Neural cell (in vitro differentiated cells): ENCODE measurements around the gene ZMYM1. TPM values are rescaled to one million over a fixed set of nuclear protein-coding genes. Genes with fewer than 3 reads are reported as not detected.

Experiments used
- H2AFZ ChIP-seq: fragments of 200-600, 300-800 bp; sonication (generic), shearing (Covaris generic); 2 replicates; pipeline ENCODE4 v1.6.0; 2014; ENCODE audit warnings: low read depth, mild to moderate bottlenecking, antibody characterized with exemption, low read length, moderate library complexity
- H3F3A ChIP-seq: fragments of 200-600 bp; shearing (Covaris generic); 2 replicates; pipeline ENCODE4 v1.6.1; 2016; ENCODE audit warnings: mild to moderate bottlenecking, moderate library complexity, mixed read lengths, antibody characterized with exemption, low read length; ENCODE audit not compliant: insufficient read depth, poor library complexity, severe bottlenecking
- H3K27ac ChIP-seq: fragments of 200-600, 300-800 bp; sonication (generic), shearing (Covaris generic); 2 replicates; pipeline ENCODE4 v1.5.1; 2014; ENCODE audit warnings: mild to moderate bottlenecking, low read length, moderate library complexity
- H3K27me3 ChIP-seq: fragments of 300-800, 200-600 bp; sonication (generic), shearing (Covaris generic); 2 replicates; pipeline ENCODE4 v1.6.0; 2014; ENCODE audit warnings: mild to moderate bottlenecking, low read depth, low read length, moderate library complexity; ENCODE audit not compliant: insufficient read depth
- H3K36me3 ChIP-seq: fragments of 300-800, 200-600 bp; sonication (generic), shearing (Covaris generic); 2 replicates; pipeline ENCODE4 v1.5.1; 2014; ENCODE audit warnings: mild to moderate bottlenecking, antibody characterized with exemption, low read length, moderate library complexity; ENCODE audit not compliant: insufficient read depth
- H3K4me2 ChIP-seq: fragments of 300-800, 200-600 bp; sonication (generic), shearing (Covaris generic); 2 replicates; pipeline ENCODE4 v1.6.0; 2014; ENCODE audit warnings: mild to moderate bottlenecking, low read length
- H3K4me3 ChIP-seq: fragments of 300-800, 200-600 bp; sonication (generic), shearing (Covaris generic); 2 replicates; pipeline ENCODE4 v1.5.1; 2014; ENCODE audit warnings: mild to moderate bottlenecking, low read length, moderate library complexity
- H3K79me2 ChIP-seq: fragments of 200-600 bp; shearing (Covaris generic); replicated peaks from 2 replicates; pipeline ENCODE4 v1.6.0; 2014; ENCODE audit warnings: mild to moderate bottlenecking, low read length, moderate library complexity; ENCODE audit not compliant: insufficient read depth
- H3K9ac ChIP-seq: fragments of 300-800, 200-600 bp; sonication (generic), shearing (Covaris generic); 2 replicates; pipeline ENCODE4 v1.6.1; 2016; ENCODE audit warnings: mild to moderate bottlenecking, low read length, mixed read lengths
- H3K9me2 ChIP-seq: fragments of 200-600 bp; shearing (Covaris generic); 2 replicates; pipeline ENCODE4 v1.6.1; 2016; ENCODE audit warnings: mild to moderate bottlenecking, low read length, mixed read lengths; ENCODE audit not compliant: insufficient read depth
- H3K9me3 ChIP-seq: fragments of 200-600, 300-800 bp; sonication (generic), shearing (Covaris generic); 2 replicates; pipeline ENCODE4 v1.6.1; 2016; ENCODE audit warnings: mild to moderate bottlenecking, mixed run types, low read length, moderate library complexity, mixed read lengths
- H4K20me1 ChIP-seq: fragments of 200-600 bp; shearing (Covaris generic); 2 replicates; pipeline ENCODE4 v1.6.1; 2016; ENCODE audit warnings: mild to moderate bottlenecking, mixed run types; ENCODE audit not compliant: insufficient read depth
- EP300 ChIP-seq: fragments of 450-650 bp; conservative IDR thresholded peaks from 2 replicates; pipeline ENCODE4 v1.6.1; 2014; ENCODE audit warnings: antibody characterized with exemption, mild to moderate bottlenecking, moderate library complexity; ENCODE audit not compliant: poor library complexity, severe bottlenecking
- EZH2 ChIP-seq: fragments of 200-600, 300-800 bp; shearing (Covaris generic), sonication (generic); IDR thresholded peaks from 2 replicates; pipeline ENCODE4 v1.6.1; 2014; ENCODE audit warnings: antibody characterized with exemption, low read length, borderline replicate concordance, mild to moderate bottlenecking; ENCODE audit not compliant: insufficient read depth, poor library complexity, severe bottlenecking
- MXI1 ChIP-seq: fragments of 450-650 bp; conservative IDR thresholded peaks from 2 replicates; pipeline ENCODE4 v1.6.1; 2014; ENCODE audit warnings: antibody characterized with exemption, mild to moderate bottlenecking; ENCODE audit not compliant: poor library complexity, severe bottlenecking
- POLR2AphosphoS5 ChIP-seq: IDR thresholded peaks from 2 replicates; pipeline ENCODE4 v1.6.1; 2012
- RAD21 ChIP-seq: fragments of 450-650 bp; conservative IDR thresholded peaks from 2 replicates; pipeline ENCODE4 v1.6.1; 2014; ENCODE audit warnings: antibody characterized with exemption, mild to moderate bottlenecking, moderate library complexity
- SMC3 ChIP-seq: fragments of 450-650 bp; conservative IDR thresholded peaks from 2 replicates; pipeline ENCODE4 v1.6.1; 2014; ENCODE audit warnings: antibody characterized with exemption, mild to moderate bottlenecking, moderate library complexity; ENCODE audit not compliant: poor library complexity
- TAF1 ChIP-seq: IDR thresholded peaks from 2 replicates; pipeline ENCODE4 v1.6.1; 2012; ENCODE audit warnings: low read depth
- polyA plus RNA-seq: library from polyadenylated mRNA; depleted of rRNA; stranded (reverse); fragments of >200 nt; gene quantifications from 2 replicates; pipeline ENCODE4 v1.2.3, GENCODE V29; 2014
- TF ChIP-seq, protein P1 (sequence below): IDR thresholded peaks from 2 replicates; pipeline ENCODE4 v1.6.1; 2012; ENCODE audit warnings: borderline replicate concordance
- TF ChIP-seq, protein P2 (sequence below): fragments of 450-650 bp; IDR thresholded peaks from 2 replicates; pipeline ENCODE4 v1.5.1; 2014; ENCODE audit warnings: antibody characterized with exemption, mild to moderate bottlenecking, moderate library complexity; ENCODE audit not compliant: poor library complexity, severe bottlenecking

Gene ZMYM1
- polyA plus RNA-seq, 1 donor from 2014 or later: 14.1 TPM

DNA sequence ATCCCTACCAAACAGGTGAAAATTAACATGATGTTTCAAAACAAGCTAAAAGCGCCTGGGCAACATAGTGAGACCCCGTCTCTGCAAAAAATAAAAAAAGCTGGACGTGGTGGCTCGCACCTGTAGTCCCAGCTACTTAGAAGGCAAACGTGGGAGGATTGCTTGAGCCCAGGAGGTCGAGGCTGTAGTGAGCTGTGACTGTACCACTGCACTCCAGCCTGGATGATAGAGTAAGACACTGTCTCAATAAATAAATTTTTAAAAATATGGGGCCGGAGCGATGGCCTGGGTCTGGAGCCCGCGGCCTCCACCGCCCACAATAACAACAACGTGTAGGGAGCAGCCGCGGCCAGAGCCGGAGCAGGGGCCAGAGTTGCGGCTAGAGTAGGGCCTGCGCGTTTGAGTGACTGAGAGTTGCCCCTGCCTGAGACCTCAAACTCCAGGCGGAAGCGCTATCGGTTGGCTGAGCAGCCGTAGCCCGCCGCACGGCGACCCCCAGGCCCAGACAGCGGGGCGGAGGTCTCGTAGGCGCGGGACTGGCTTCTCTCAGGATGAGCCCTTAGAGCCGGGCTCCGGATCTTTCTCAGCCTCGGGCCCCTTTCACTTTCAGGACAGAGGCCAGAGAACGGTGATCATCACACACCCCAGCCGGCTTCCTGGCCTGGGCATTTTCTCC, 41.4 kb downstream of the ZMYM1 start:
- H4K20me1 ChIP-seq: no peaks in the 10 kb centered on the region
- no peak overlapping the region for H3K9ac ChIP-seq
- H3K9me3 ChIP-seq: no peaks in the 10 kb centered on the region
- no peak overlapping the region for H3K4me2 ChIP-seq
- no peaks in the 10 kb centered on the region for H3K9me2 ChIP-seq
- no peaks in the 10 kb centered on the region for H3K36me3 ChIP-seq
- no peak overlapping the region for H3K4me3 ChIP-seq
- H3K79me2 ChIP-seq: no peaks in the 10 kb centered on the region
- TF ChIP-seq SMC3 (no peak), EP300 (no peak), MXI1 (no peak), RAD21 (no peak), POLR2AphosphoS5 (no peak), EZH2 (no peak), TAF1 (no peak)
- TF ChIP-seq, protein P1, sequence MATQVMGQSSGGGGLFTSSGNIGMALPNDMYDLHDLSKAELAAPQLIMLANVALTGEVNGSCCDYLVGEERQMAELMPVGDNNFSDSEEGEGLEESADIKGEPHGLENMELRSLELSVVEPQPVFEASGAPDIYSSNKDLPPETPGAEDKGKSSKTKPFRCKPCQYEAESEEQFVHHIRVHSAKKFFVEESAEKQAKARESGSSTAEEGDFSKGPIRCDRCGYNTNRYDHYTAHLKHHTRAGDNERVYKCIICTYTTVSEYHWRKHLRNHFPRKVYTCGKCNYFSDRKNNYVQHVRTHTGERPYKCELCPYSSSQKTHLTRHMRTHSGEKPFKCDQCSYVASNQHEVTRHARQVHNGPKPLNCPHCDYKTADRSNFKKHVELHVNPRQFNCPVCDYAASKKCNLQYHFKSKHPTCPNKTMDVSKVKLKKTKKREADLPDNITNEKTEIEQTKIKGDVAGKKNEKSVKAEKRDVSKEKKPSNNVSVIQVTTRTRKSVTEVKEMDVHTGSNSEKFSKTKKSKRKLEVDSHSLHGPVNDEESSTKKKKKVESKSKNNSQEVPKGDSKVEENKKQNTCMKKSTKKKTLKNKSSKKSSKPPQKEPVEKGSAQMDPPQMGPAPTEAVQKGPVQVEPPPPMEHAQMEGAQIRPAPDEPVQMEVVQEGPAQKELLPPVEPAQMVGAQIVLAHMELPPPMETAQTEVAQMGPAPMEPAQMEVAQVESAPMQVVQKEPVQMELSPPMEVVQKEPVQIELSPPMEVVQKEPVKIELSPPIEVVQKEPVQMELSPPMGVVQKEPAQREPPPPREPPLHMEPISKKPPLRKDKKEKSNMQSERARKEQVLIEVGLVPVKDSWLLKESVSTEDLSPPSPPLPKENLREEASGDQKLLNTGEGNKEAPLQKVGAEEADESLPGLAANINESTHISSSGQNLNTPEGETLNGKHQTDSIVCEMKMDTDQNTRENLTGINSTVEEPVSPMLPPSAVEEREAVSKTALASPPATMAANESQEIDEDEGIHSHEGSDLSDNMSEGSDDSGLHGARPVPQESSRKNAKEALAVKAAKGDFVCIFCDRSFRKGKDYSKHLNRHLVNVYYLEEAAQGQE: no peak
- TF ChIP-seq, protein P2, sequence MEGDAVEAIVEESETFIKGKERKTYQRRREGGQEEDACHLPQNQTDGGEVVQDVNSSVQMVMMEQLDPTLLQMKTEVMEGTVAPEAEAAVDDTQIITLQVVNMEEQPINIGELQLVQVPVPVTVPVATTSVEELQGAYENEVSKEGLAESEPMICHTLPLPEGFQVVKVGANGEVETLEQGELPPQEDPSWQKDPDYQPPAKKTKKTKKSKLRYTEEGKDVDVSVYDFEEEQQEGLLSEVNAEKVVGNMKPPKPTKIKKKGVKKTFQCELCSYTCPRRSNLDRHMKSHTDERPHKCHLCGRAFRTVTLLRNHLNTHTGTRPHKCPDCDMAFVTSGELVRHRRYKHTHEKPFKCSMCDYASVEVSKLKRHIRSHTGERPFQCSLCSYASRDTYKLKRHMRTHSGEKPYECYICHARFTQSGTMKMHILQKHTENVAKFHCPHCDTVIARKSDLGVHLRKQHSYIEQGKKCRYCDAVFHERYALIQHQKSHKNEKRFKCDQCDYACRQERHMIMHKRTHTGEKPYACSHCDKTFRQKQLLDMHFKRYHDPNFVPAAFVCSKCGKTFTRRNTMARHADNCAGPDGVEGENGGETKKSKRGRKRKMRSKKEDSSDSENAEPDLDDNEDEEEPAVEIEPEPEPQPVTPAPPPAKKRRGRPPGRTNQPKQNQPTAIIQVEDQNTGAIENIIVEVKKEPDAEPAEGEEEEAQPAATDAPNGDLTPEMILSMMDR: no peak
- H3F3A ChIP-seq: no peaks in the 10 kb centered on the region
- H3K27me3 ChIP-seq: no peaks in the 10 kb centered on the region
- H3K27ac ChIP-seq: no peak overlapping the region
- H2AFZ ChIP-seq: no peak overlapping the region

DNA sequence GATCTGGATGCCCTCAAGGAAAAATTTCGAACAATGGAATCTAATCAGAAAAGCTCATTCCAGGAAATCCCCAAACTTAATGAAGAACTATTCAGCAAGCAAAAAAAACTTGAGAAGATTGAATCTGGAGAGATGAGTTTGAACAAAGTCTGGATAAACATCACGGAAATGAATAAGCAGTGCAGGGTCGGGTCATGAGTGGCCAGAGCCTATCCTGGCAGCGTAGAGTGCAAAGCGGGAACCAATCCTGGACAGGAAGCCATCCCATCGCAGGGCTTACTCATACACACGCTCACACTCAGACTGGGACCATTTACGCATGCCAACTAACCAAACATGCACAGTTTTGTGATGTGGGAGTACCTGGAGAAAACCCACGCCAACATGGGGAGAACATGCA, 43.1 kb downstream of the ZMYM1 start:
- Histone ChIP-seq H3K4me2 (no peak overlapping the region), H2AFZ (no peak overlapping the region), H3K27ac (no peak overlapping the region), H3K4me3 (no peak overlapping the region), H4K20me1 (no peaks in the 10 kb centered on the region), H3K79me2 (no peaks in the 10 kb centered on the region), H3K9me3 (no peaks in the 10 kb centered on the region), H3K9me2 (no peaks in the 10 kb centered on the region), H3F3A (no peaks in the 10 kb centered on the region), H3K27me3 (no peaks in the 10 kb centered on the region), H3K36me3 (no peaks in the 10 kb centered on the region), H3K9ac (no peak overlapping the region)
- TF ChIP-seq EP300 (no peak), RAD21 (no peak), POLR2AphosphoS5 (no peak)
- TF ChIP-seq, protein P1: no peak
